SH-SY5Y (cell line): ENCODE measurements around the gene MSLN.

Experiments
- GATA2 ChIP-seq: IDR thresholded peaks from 2 replicates; pipeline ENCODE4 v1.6.1; 2011; ENCODE audit warnings: mild to moderate bottlenecking, low read depth, low read length
- GATA3 ChIP-seq: IDR thresholded peaks from 2 replicates; pipeline ENCODE4 v1.6.1; 2011; ENCODE audit warnings: low read depth, mild to moderate bottlenecking, low read length, moderate library complexity

DNA sequence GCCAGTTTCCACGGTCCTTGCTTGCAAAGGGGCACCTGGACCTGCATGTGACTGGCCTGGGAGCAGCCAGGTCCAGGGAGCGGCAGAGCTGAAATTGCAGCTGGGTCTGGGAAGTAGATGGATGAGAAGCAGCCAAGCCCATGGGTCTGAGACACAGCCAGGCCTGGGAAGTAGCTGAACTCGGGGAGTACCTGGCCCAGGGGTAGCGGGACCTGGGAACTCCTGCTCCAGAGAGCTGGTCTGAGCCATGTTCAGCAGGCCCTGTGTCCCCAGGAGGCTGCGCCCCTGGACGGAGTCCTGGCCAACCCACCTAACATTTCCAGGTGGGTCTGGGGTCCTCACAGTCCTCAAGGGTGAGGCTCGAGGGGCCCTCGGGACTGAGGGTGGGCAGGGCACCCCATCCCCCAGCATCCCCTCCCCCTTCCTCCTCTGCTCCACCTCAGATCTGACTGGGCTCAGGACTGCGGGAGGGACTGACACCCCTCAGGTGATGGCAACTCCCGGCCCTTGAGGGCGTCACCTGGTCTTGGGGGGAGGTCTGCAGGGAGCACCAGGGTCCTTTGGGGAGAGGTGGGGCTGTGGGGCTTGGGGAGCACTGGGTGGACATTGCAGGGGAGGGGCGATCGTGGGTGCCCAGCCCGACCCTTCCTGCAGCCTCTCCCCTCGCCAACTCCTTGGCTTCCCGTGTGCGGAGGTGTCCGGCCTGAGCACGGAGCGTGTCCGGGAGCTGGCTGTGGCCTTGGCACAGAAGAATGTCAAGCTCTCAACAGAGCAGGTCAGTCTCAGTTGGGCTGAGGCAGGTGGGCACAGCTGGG is 3.0 kb downstream of the MSLN start:
- TF ChIP-seq GATA2 (no peak), GATA3 (no peak)
